H1 (cell line): ENCODE results near the gene LDLRAD4. TPM values are rescaled to one million over a fixed set of nuclear protein-coding genes. Genes with fewer than 3 reads are reported as not detected.
A peak's percentile ranks its signal among the peaks of the same experiment; 100 is the strongest.

Source experiments
- CTCF ChIA-PET: fragments of 300-600 bp; sonication (Branson Sonifier 250); formaldehyde crosslinking; loops from one replicate; lab custom pipeline; 2021; ENCODE audit not compliant: partially characterized antibody; lab: Charles Lee
- POLR2A ChIA-PET: fragments of 300-600 bp; sonication (Branson Sonifier 250); formaldehyde crosslinking; loops from one replicate; lab custom pipeline; 2021; ENCODE audit warnings: inconsistent platforms; ENCODE audit not compliant: partially characterized antibody; lab: Charles Lee
- DNase-seq, 2 experiments: peaks; one replicate each; pipeline versions ENCODE4 v3.0.0 to v3.0.0-alpha.2; 2010 to 2022; ENCODE audit warnings: low spot score in 2 of 2, low read depth in 1 of 2, mixed read lengths in 1 of 2
- FAIRE-seq: peaks from 2 replicates; lab custom pipeline; 2011; peaks lifted over from hg19 to GRCh38; lab: Jason Lieb, UNC
- H2AFZ ChIP-seq: 2 replicates; pipeline ENCODE4 v1.8.1; 2012; ENCODE audit warnings: low read length, inconsistent platforms
- H2AK5ac ChIP-seq: 2 replicates; pipeline ENCODE4 v1.6.1; 2013; ENCODE audit warnings: low read depth, low read length
- H2BK120ac ChIP-seq: replicated peaks from 2 replicates; pipeline ENCODE3; 2013; ENCODE audit warnings: low read depth, low read length, inconsistent platforms
- H2BK12ac ChIP-seq: 2 replicates; pipeline ENCODE4 v1.6.1; 2013; ENCODE audit warnings: low read depth, low read length
- H2BK15ac ChIP-seq: 2 replicates; pipeline ENCODE4 v1.6.1; 2013; ENCODE audit warnings: low read length
- H2BK20ac ChIP-seq: 2 replicates; pipeline ENCODE4 v1.6.1; 2013; ENCODE audit warnings: low read length
- H2BK5ac ChIP-seq: 2 replicates; pipeline ENCODE4 v1.6.1; 2013; ENCODE audit warnings: low read depth, low read length
- H3K14ac ChIP-seq: 2 replicates; pipeline ENCODE4 v1.6.1; 2013; ENCODE audit warnings: inconsistent platforms; ENCODE audit not compliant: insufficient read length
- H3K18ac ChIP-seq: 2 replicates; pipeline ENCODE4 v1.6.1; 2013; ENCODE audit warnings: low read length; ENCODE audit errors: extremely low read depth
- H3K23ac ChIP-seq: 2 replicates; pipeline ENCODE4 v1.6.1; 2013; ENCODE audit warnings: inconsistent platforms; ENCODE audit not compliant: insufficient read length
- H3K23me2 ChIP-seq: 2 replicates; pipeline ENCODE4 v1.6.1; 2013; ENCODE audit warnings: low read depth, low read length
- H3K27ac ChIP-seq: 2 replicates; pipeline ENCODE4 v1.6.1; 2011; ENCODE audit warnings: low read depth, low read length, inconsistent platforms
- H3K27me3 ChIP-seq, 4 experiments: replicated peaks in 1 of 4; 1 replicate in 1 of 4; 2 replicates in 3 of 4; pipeline versions ENCODE4 v1.6.1 to v1.8.1; 2011 to 2013; ENCODE audit warnings: low read length in 3 of 4, mild to moderate bottlenecking in 3 of 4, inconsistent platforms in 2 of 4, mixed read lengths in 2 of 4, moderate library complexity in 1 of 4; ENCODE audit not compliant: control insufficient read depth in 3 of 4, insufficient read depth in 3 of 4; ENCODE audit errors: extremely low read depth in 1 of 4
- H3K36me3 ChIP-seq, 4 experiments: 2 replicates each; pipeline versions ENCODE4 v1.6.1 to v1.8.1; 2011 to 2013; ENCODE audit warnings: mild to moderate bottlenecking in 4 of 4, low read length in 3 of 4, moderate library complexity in 2 of 4, control low read depth in 1 of 4, inconsistent platforms in 1 of 4; ENCODE audit not compliant: insufficient read depth in 4 of 4, control insufficient read depth in 2 of 4
- H3K4ac ChIP-seq: replicated peaks from 2 replicates; pipeline ENCODE3; 2013; ENCODE audit warnings: low read length, low read depth, mixed read lengths, inconsistent platforms; ENCODE audit not compliant: insufficient read length
- H3K4me1 ChIP-seq, 4 experiments: replicated peaks in 1 of 4; 1 replicate in 1 of 4; 2 replicates in 3 of 4; pipeline versions ENCODE4 v1.6.1 to v1.8.1; 2011 to 2013; ENCODE audit warnings: low read length in 3 of 4, inconsistent platforms in 2 of 4, mixed read lengths in 1 of 4; ENCODE audit not compliant: insufficient read depth in 4 of 4, control insufficient read depth in 3 of 4
- H3K4me2 ChIP-seq, 2 experiments: 2 replicates each; pipeline versions ENCODE4 v1.6.1 to v1.8.1; 2011 to 2013; ENCODE audit warnings: low read depth in 2 of 2, low read length in 2 of 2, control low read depth in 1 of 2, inconsistent platforms in 1 of 2, mild to moderate bottlenecking in 1 of 2; ENCODE audit not compliant: insufficient read depth in 1 of 2
- H3K4me3 ChIP-seq, 4 experiments: fragments of 200-600, 300-600 bp in 1 of 4; sonication (generic), shearing (Covaris generic), sonication (Bioruptor Twin) in 1 of 4; 2 replicates each; pipeline versions ENCODE4 v1.5.1 to v1.8.1; 2011 to 2016; ENCODE audit warnings: low read length in 4 of 4, low read depth in 3 of 4, control low read depth in 2 of 4, inconsistent platforms in 2 of 4, mild to moderate bottlenecking in 2 of 4, mixed read lengths in 1 of 4, moderate library complexity in 1 of 4; ENCODE audit not compliant: insufficient read depth in 2 of 4; ENCODE audit errors: extremely low read depth in 1 of 4
- H3K56ac ChIP-seq: replicated peaks from 2 replicates; pipeline ENCODE3; 2013; ENCODE audit warnings: low read depth, mild to moderate bottlenecking, mixed read lengths, low read length, inconsistent platforms; ENCODE audit not compliant: insufficient read length
- H3K79me1 ChIP-seq: 2 replicates; pipeline ENCODE4 v1.6.1; 2013; ENCODE audit warnings: low read depth, low read length, control low read depth
- H3K79me2 ChIP-seq, 2 experiments: 2 replicates each; pipeline versions ENCODE4 v1.6.1 to v1.8.1; 2012 to 2013; ENCODE audit warnings: low read length in 2 of 2, mild to moderate bottlenecking in 2 of 2, inconsistent platforms in 1 of 2; ENCODE audit not compliant: insufficient read depth in 2 of 2, control insufficient read depth in 1 of 2
- H3K9ac ChIP-seq, 4 experiments: replicated peaks in 1 of 4; 1 replicate in 1 of 4; 2 replicates in 3 of 4; pipeline versions ENCODE4 v1.6.1 to v1.8.1; 2011 to 2013; ENCODE audit warnings: low read depth in 3 of 4, low read length in 3 of 4, control low read depth in 2 of 4, mild to moderate bottlenecking in 2 of 4, moderate library complexity in 2 of 4, inconsistent platforms in 1 of 4; ENCODE audit errors: extremely low read depth in 1 of 4
- H3K9me3 ChIP-seq, 2 experiments: 2 replicates each; pipeline versions ENCODE4 v1.6.1 to v1.8.1; 2012 to 2013; ENCODE audit warnings: mild to moderate bottlenecking in 2 of 2, moderate library complexity in 2 of 2, control low read depth in 1 of 2, inconsistent platforms in 1 of 2, low read depth in 1 of 2, low read length in 1 of 2, mixed read lengths in 1 of 2; ENCODE audit not compliant: insufficient read depth in 2 of 2
- H4K20me1 ChIP-seq, 2 experiments: replicated peaks in 1 of 2; 2 replicates each; pipeline versions ENCODE3 to v1.8.1; 2011 to 2013; ENCODE audit warnings: inconsistent platforms in 2 of 2, low read length in 2 of 2, mild to moderate bottlenecking in 1 of 2; ENCODE audit not compliant: insufficient read depth in 2 of 2, control insufficient read depth in 1 of 2
- H4K5ac ChIP-seq: 2 replicates; pipeline ENCODE4 v1.6.1; 2013; ENCODE audit warnings: low read length, low read depth, mixed read lengths, inconsistent platforms; ENCODE audit not compliant: insufficient read length
- H4K8ac ChIP-seq: 2 replicates; pipeline ENCODE4 v1.8.0; 2013; ENCODE audit warnings: mild to moderate bottlenecking, moderate library complexity, low read length, inconsistent platforms; ENCODE audit not compliant: insufficient read depth; ENCODE audit errors: extremely low read depth
- H4K91ac ChIP-seq: replicated peaks from 2 replicates; pipeline ENCODE3; 2013; ENCODE audit warnings: low read length, mixed read lengths, inconsistent platforms; ENCODE audit not compliant: insufficient read length
- BRCA1 ChIP-seq: IDR thresholded peaks from 2 replicates; pipeline ENCODE4 v1.6.1; 2012; ENCODE audit warnings: low read depth, low read length, improper control_type of control experiment
- FOSL1 ChIP-seq: IDR thresholded peaks from 2 replicates; pipeline ENCODE4 v1.6.1; 2011; ENCODE audit warnings: mild to moderate bottlenecking, low read depth, low read length, moderate library complexity; ENCODE audit not compliant: insufficient read depth
- RAD21 ChIP-seq, 2 experiments: IDR thresholded peaks in 1 of 2; conservative IDR thresholded peaks in 1 of 2; 2 replicates each; pipeline ENCODE4 v1.6.1; 2011; ENCODE audit warnings: low read depth in 2 of 2, low read length in 2 of 2, improper control_type of control experiment in 1 of 2, inconsistent platforms in 1 of 2, mild to moderate bottlenecking in 1 of 2, moderate library complexity in 1 of 2
- RXRA ChIP-seq: IDR thresholded peaks from 2 replicates; pipeline ENCODE4 v1.6.1; 2011; ENCODE audit warnings: low read depth, mild to moderate bottlenecking, low read length, moderate library complexity; ENCODE audit not compliant: insufficient read depth
- WGBS, 2 experiments: shearing (Covaris generic) in 1 of 2; methylation state at CpG; one replicate each; pipeline versions ENCODE4 v1.1.6 to v1.1.7; 2013 to 2015; ENCODE audit warnings: low lambda C conversion rate in 2 of 2, mixed read lengths in 2 of 2, inconsistent platforms in 1 of 2, low coverage in 1 of 2, missing lambda C conversion rate in 1 of 2; ENCODE audit not compliant: insufficient replicate concordance in 2 of 2, insufficient coverage in 1 of 2, insufficient read length in 1 of 2; ENCODE audit errors: extremely low coverage in 1 of 2, missing lambda C conversion rate in 1 of 2; 5-methylcytosine and 5-hydroxymethylcytosine counted together
- polyA plus RNA-seq, 7 experiments: library from polyadenylated mRNA; depleted of rRNA in 3 of 7; stranded (reverse) in 5 of 7; unstranded in 2 of 7; fragments of >200 nt in 5 of 7; fragments of 200-250 nt in 2 of 7; gene quantifications; 1 replicate in 5 of 7; 2 replicates in 1 of 7; 4 replicates in 1 of 7; pipeline versions ENCODE4 v1.2.1 to v1.2.3, GENCODE V29; 2011 to 2013; ENCODE audit warnings: missing spikeins in 2 of 7, mixed read lengths in 2 of 7
- total RNA-seq: library from RNA; stranded (reverse); fragmentation: NEBNext Ultra II Directional; extraction: Animal tissue kit (Norgen Biotek cat#: 25700); gene quantifications from 2 replicates; pipeline ENCODE4 v1.2.1, GENCODE V29; 2021

The LDLRAD4 gene
- total and polyA plus RNA-seq, 2 of the 8 experiments (the other 6 are each of a cell fraction or from before 2014, with no cell fraction given) = 0.77 to 1.4 TPM

DNA sequence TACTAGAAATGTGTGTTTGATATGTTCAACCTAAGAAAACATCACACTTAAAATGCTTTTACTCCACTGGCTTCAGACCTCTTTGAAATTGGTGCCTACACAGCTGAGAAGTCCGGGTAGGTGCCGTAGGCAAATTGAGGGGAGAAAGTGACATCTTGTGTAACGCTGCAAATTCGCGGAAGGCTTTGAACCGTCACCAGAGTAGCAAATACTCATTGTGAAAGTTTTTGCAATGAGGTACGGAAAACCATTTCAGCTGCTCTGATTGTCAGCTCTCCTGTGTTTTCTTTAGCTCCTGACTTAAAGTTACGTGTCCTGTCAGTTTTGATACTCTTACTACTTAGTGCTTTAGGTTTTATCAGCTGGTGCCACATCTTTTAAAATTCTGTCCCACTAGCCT is 283.3 kb downstream of the LDLRAD4 start:
- Histone ChIP-seq H3K27me3 (peaks cover 0 to 4% (median 0%) of the 10 kb centered on the region in 4 experiments; a peak in 1 of 7 replicates), H2BK120ac (no peak overlapping the region), H2BK20ac (no peak overlapping the region), H4K5ac (no peak overlapping the region), H3K79me2 (no peaks in the 10 kb centered on the region), H2BK15ac (0 out of 2 replicates have a peak overlapping the region, but pooled peaks have one; percentile 40), H3K23ac (no peak overlapping the region), H2BK12ac (0 out of 2 replicates have a peak overlapping the region, but pooled peaks have one; percentile 27), H3K4ac (no peak overlapping the region), H3K4me1 (peaks cover 0 to 11% (median 9%) of the 10 kb centered on the region in 4 experiments; a peak in 6 of 7 replicates), H3K79me1 (no peaks in the 10 kb centered on the region), H3K4me3 (no peak overlapping the region), H3K18ac (no peak overlapping the region), H4K20me1 (no peaks in the 10 kb centered on the region), H3K9me3 (peaks cover 7 to 17% of the 10 kb centered on the region in 2 experiments), H2AK5ac (no peak overlapping the region), H3K14ac (no peak overlapping the region), H3K36me3 (no peaks in the 10 kb centered on the region), H3K27ac (no peak overlapping the region), H3K23me2 (no peaks in the 10 kb centered on the region), H3K4me2 (no peak overlapping the region; a peak in 1 of 4 replicates), H3K56ac (no peak overlapping the region), H3K9ac (no peak overlapping the region), H2BK5ac (no peak overlapping the region), H4K91ac (no peak overlapping the region), H2AFZ (no peak overlapping the region), H4K8ac (no peak overlapping the region)
- TF ChIP-seq BRCA1 (no peak), RXRA (no peak), RAD21 (IDR thresholded peaks at IDR 0.05 in 1 of 2, conservative IDR thresholded peaks at IDR 0.05 in 1 of 2; ENCODE audit: low read depth in 2 of 2, low read length in 2 of 2) (no peak), FOSL1 (no peak)
- FAIRE-seq (no peak), DNase-seq (no peak)
- POLR2A ChIA-PET = no interaction called here
- CTCF ChIA-PET = interaction anchor here (0.9 to 2.6 kb wide), 6 partner anchors 10 to 241 kb away, joined by 3 to 7 read pairs (median 4); no protein-coding TSS in a partner anchor
- WGBS, 2 experiments = 88% methylated on average over 8 of the region's 8 CpGs; no CpG with 5 or more reads in 1 of the 2 experiments
